ENCODE results near the gene PHRF1.
"Not testable (repeated sequence)": the region's sequence is repeated elsewhere in the genome, so short reads cannot be mapped to it uniquely, and the experiment has no call there.

Gene PHRF1

DNA sequence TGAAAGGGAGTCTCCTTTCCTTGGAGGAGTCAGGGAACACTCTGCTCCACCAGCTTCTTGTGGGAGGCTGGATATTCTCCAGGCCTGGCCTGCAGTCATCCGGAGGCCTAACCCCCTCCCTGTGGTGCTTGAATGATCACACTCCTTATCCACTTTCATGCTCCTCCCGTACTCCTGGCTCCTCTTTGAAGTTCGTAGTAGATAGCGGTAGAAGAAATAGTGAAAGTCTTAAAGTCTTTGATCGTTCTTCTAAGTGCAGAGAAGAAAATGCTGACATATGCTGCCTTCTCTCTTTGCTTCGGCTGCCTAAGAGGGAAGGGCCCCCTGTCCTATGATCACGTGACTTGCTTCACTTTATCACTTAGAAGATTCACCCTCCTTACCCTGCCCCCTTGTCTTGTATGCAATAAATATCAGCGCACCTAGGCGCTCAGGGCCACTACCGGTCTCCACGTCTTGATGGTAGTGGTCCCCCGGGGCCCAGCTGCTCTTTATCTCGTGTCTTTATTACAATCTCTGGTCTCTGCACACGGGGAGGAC, 2.2 kb upstream of the PHRF1 start:
- not testable (repeated sequence) for DNase-seq

DNA sequence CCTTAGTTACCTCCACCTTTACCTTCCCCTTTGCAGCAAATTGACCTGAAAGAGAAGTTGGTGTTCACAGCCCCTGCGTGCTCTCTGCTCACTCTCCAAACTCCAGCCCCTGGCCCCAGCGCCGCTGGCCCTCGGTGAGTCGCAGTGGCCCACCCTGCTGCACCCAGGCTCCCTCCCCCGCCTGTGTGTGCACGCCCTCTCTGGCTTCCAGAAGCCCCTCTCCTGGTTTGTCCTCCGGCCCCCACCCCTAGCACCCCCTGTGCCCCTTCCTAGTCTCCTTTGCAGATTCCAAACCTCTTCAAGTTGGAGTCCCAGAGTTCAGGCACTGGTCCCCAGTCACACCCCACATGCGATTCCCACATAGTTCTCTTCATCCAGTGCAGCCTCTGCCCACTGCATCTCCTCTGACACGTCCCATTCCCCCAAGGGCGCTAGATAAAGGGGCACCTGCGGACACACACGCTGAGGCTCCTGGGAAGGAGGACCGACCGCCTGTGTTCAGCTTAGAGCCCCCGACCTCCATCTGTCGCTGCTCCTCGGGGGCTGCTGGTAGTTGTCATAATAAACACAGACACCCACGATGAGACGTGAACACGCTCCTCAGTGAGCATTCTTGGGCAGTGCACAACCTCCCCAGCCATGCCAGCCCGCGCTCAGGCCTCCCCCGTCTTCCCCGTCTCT, 1.5 kb upstream of the PHRF1 start:
- no peak for DNase-seq

DNA sequence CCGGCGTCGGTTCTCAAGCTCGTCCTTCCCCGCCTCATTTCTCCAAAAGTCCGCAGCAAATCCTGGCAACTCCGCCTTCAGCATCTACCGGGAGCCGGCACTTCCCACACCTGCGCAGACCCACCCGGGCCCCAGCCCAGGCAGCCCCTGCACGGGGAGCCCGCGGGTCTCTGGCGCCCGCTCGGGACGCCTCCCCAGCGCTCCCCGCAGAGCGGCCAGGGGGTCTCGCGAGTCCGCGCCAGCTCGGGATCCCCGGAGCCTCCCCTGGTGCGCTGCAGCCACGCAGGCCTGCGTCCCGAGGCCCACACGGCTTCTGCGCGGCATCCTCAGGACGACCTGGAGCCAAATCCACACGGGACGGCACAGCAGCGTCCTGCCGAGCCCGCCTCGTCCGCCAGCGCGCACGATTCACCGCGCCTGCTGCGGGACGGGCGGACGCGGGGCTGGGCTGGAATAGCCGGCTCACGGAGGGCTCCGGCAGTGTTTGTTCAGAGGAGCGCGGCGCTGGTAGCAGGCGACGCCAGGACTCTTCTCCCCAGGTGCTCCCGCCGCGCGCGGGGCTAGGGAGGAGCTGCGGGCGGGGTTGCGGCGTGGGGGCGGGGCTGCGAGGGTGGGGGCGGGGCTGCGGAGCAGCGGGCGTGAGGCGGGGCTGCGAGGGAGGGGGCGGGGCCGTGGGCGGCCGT, 816 bp upstream of the PHRF1 start:
- DNase-seq: no peak

GRCh38 chr11:576811-577610, 741 bp downstream of the PHRF1 start:
- DNase-seq: no peak

DNA sequence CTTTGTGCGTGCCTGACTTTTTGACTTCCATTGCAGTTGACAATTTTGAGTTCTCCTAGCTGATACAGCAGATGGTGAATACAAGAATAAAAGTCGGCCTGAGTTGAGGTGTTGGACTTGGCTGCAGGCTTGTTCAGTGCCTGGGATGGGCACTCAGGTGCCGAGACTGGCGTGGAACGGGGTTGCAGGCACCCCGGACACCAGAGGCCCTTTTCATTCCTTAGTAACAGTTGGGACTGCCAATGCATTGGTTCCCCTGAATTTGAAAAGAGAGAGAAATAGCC, 1.3 kb downstream of the PHRF1 start:
- no peak for DNase-seq

DNA sequence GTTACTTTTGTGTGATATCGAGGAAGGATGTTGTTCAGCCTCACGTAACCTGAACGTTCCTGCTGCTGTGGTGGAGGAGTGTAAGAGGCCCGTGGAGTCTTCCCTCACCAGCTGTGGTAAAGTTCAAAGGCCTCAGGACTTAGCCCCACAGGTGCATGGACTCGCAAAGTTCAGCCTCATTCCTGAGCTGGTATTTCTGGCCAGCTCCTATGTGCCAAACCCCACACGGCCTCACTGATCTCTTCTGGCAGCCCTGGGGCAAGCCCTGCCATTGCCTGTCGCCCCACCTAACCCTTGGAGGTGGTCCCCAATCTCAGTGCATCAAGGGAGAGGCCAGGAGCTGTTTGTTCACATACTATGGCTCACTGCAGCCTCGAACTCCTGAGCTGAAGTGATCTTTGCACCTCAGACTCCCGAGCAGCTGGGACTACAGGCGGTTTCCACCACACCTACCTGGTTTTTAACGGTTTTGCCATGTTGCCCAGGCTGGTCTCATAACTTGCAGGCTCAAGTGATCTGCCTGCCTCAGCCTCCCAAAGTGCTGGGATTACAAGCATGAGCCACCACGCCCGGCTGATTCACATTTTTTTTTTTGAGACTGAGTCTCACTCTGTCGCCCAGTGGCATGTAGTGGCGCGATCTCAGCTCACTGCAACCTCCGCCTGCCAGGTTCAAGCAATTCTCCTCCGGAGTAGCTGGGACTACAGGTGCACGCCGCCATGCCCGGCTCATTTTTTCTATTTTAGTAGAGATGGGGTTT, 2.2 kb downstream of the PHRF1 start:
- DNase-seq: no peak

DNA sequence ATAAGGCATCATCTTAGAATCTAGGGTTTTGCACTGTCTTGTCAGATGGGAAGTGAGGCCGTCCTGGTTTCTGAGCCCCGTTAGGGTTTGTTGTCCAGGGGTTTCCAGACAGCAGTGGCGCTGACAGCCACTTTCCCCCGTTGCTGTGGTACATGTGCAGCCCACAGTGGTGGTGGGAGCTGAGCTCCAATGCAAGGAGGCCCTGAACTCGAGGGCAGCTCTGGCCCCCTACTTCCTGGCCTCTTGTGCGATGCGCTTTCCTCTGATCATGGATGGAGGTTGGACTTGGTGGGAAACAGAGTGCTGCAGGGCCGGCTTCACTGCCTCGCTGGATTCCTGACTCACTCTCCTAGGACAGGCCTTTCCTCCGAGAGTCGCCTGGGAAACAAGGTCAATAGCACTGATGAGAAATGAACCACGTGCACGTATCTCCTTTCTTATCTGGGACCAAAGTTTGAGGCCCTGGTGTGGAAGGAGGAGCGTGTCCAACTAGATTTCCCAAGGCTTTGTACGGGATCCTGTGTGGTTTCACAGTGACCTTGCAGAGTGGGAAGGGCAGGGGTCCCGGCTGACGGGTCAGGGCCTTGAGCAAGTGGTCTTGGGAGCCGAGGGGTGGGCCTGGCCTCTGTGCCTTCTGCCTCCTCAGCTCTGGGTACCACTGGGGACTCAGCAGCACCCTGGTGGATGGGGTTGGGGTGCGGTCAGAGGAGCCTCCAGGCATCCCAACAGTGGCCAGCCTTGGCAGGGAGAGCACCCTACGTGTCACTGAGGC, 3.7 kb downstream of the PHRF1 start:
- no peak for DNase-seq

GRCh38 chr11:581342-581741, 5.1 kb downstream of the PHRF1 start:
- DNase-seq: no peak

GRCh38 chr11:581752-582151, 5.5 kb downstream of the PHRF1 start:
- no peak for DNase-seq

DNA sequence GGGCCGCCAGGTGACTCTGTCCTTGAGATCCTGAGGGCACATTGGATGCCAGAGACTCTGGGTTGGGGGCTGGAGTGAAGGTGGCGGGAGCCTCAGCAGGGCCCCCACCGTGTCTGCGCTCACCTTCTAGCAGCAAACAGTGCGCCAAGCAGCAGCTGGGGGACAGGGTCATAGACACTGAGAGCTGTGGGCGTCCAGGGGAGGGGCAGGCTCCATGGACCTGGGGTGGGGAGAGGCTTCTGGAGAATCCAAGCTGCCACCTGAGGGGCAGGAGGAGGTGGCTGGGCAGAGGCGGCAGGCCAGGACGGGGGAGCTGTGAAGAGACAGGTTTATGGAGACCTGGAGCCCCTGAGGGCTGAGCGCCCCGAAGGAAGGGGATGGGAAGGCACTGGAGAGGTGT, 8.0 kb downstream of the PHRF1 start:
- no peak for DNase-seq

GRCh38 chr11:586376-587316, 10.4 kb downstream of the PHRF1 start:
- no peak for DNase-seq

DNA sequence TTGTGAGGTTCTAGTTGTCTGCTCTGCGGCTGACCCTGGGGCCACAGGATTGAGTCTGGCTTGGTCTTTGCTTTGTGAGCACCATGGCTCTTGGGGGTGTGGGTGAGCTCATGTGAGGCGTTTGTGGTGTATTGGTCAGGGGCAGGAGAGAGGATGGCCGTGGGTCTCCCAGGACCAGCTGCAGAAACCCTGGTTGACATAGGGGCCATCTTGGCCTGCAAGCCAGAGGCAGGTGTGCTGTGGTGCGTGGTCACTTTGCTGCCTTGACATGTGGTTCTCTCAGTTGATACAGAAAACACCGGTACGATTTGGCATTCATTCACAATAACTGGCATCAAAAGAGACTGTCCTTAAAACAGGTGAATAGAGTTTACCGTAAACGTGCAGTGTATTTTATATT, 11.3 kb downstream of the PHRF1 start:
- DNase-seq: no peak

- DNase-seq: peak; percentile 52
Measured at GRCh38 chr11:587978-588380, 11.7 kb downstream of the PHRF1 start.

DNA sequence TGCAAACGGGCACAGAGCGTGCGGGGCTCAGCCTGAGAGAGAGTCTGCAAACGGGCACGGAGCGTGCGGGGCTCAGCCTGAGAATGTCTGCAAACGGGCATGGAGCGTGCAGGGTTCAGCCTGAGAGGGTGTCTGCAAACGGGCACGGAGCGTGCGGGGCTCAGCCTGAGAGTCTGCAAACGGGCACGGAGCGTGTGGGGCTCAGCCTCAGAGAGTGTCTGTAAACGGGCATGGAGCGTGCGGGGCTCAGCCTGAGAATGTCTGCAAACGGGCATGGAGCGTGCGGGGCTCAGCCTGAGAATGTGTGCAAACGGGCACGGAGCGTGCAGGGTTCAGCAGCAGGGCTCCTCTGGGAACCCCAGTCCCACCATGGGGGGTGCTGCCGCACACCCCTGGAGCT, 13.5 kb downstream of the PHRF1 start:
- DNase-seq: no peak

DNA sequence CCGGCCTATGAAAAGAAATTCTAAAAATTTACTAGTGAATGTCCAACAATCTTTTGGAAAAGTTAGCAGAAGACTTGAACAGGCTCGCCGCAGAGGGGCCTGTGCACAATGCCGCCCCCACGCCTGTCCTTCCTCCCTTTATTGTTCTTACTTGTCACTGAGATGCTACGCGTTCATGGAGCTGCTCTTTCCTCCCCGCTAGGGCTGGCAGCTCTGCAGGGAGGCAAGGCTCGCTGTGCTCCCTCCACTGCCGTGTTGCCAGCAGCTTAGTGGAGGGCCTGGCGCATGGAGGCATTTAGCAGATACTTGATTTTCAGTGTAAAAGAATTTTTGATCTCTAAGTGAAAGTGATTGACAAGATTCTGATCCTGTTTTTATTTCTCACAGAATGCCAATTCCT, 14.7 kb downstream of the PHRF1 start:
- no peak for DNase-seq

GRCh38 chr11:592501-592900, 16.2 kb downstream of the PHRF1 start:
- DNase-seq: no peak

DNA sequence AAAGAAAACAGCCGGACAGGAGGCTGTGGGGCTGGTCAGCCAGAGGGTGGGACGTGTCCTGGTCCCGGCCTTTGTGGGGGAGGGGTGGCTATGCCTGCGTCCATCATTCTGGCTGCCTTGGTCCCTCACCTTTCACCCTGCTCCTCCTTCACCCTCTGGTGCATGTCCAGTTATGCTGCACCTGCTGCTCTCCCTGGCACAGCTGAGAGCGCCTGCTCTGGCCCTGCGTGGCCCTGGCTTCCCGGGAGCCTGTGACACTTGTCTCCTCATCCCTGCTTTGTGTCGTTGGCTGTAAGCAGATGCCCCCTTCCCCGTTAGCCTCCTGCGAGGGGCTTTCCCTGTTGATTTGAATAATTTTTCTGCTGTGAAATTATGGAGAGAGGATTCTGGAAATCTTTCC, 16.6 kb downstream of the PHRF1 start:
- no peak for DNase-seq

- DNase-seq: no peak
Measured at GRCh38 chr11:593347-593746, 17.1 kb downstream of the PHRF1 start.

GRCh38 chr11:595400-595799, 19.1 kb downstream of the PHRF1 start:
- no peak for DNase-seq

- no peak for DNase-seq
Measured at GRCh38 chr11:596374-596773, 20.1 kb downstream of the PHRF1 start.

DNA sequence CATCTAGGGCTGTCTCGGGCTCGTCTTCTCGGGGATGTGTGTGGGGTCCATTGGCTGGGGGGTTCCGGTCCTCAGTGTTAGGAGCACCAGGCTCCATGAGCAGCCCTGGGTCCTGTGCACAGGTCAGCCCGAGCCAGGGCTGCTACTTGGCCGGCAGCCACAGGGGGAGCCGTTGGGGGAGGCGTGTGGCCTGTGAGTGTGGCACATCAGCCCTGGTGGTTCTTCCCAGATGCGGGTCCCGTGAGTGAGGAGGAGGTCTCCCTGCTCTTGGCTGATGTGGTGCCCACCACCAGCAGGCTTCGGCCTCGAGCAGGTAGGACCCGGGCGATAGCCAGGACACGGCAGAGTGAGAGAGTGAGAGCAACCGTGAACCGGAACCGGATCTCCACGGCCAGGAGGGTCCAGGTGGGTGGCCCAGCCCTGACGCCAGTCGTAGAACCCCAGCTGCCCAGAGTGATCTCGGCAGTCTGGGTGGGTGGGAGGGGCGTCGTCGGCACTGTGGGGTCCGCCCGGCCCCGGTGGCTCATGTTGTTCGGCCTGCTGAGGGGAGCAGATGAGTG, 21.0 kb downstream of the PHRF1 start:
- DNase-seq: no peak
